ENCODE measurements around the gene SPEF1.

The SPEF1 gene

DNA sequence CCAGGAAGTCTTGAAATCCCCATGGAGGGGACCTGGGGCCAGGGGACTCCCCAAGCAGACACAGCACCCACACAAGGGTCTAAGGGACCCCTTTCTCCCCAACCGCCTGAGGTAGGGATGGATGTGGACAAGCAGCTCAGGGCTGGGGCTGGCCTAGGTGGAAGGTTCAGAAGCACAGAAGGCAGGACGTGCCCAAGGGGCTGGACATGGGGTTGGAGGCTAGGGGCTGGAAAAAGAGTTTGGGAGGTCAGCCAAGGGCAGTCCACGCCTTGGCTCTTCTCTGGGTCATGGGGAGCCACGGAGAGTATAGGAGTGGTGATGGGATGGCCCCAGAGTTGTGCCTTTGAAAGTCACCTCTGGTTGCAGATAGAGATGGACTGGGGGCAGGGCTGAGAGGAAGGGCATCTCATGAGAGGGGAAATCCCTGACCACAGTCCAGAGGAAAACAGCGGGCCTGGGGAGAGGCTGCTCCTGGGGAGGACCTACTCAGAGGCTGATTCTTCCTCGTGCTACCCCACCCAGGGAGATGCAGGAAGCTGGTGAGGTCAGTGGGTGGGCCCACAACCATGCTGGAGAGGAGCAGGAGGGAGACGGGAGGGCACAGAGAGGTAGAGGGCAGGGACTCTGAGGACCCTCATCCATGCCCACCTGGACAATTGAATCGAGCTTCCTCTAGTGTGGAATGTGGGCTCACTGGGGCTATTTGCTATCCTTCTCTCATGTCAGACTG is 51.3 kb downstream of the SPEF1 start:
- no peak for DNase-seq (ENCODE audit: low spot score)

DNA sequence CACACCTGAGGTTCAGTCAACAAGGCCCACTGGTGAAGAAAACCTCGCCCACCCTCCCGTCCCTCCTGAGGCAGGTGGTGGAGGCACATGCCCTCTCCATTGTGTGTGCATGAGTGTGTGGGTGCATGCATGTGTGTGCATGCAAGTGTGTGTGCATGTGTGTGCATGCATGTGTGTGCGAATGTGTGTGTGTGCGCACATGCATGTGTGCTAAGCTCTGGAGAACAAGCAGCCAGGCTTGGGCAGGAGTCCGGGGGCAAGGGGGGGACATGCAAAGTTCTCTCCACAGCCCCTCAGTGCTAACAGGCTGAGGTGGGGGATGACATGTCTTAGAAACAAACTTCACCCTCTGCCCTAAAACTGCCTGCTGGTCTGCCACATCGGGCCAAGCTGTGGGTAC is 51.9 kb downstream of the SPEF1 start:
- no peak for DNase-seq (ENCODE audit: low spot score)

DNA sequence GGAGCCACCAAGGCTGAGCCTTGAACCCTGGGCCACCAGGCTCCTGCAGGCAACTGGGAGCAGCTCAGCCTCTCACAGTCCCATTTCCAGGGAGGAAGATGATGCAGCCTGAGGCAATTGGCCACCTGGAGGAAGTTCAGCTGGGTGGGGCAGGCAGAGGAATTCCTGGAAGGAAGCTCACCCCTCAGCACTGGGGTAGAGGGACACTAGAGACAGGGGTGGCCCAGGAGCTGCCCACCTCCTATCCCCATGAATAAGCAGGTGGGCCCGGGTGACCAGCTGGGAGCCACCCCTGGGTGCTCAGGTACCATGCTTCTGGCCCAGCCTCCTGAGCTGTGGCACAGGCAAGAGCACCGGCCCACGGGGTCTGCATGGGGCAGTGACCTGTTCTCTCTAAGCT is 52.4 kb downstream of the SPEF1 start:
- no peak for DNase-seq (ENCODE audit: low spot score)

- no peak for DNase-seq (ENCODE audit: low spot score)
These were observed 52.9 kb downstream of the SPEF1 start for GRCh38 chr20:3728354-3728753.

Measured in kidney tubule cell (primary cell).